AG04449 (cell line): ENCODE results near the gene CYP2C19.
"Not testable (repeated sequence)": the region's sequence is repeated elsewhere in the genome, so short reads cannot be mapped to it uniquely, and the experiment has no call there.

ENCODE experiments used
- CTCF ChIA-PET: fragments of 350-600 bp; formaldehyde crosslinking; extraction: SDS; loops from one replicate; lab custom pipeline; 2021; ENCODE audit warnings: antibody characterized with exemption; lab: Yijun Ruan, JAX
- POLR2A ChIA-PET: fragments of 400-600, 350-600 bp; formaldehyde crosslinking; extraction: SDS; loops from one replicate; lab custom pipeline; 2020; ENCODE audit warnings: antibody characterized with exemption, inconsistent platforms; lab: Yijun Ruan, JAX
- DNase-seq: peaks from one replicate; pipeline ENCODE4 v3.0.0-alpha.2; 2010; ENCODE audit warnings: low read depth, low spot score
- H3K4me3 ChIP-seq: 2 replicates; pipeline ENCODE4 v1.5.1; 2011; ENCODE audit warnings: low read depth, mild to moderate bottlenecking, control low read depth, low read length
- TF ChIP-seq, protein P1 (sequence below): IDR thresholded peaks from one replicate; pipeline ENCODE4 v1.5.1; 2011; ENCODE audit warnings: mild to moderate bottlenecking, moderate library complexity, low read length, control low read depth, inconsistent platforms; ENCODE audit not compliant: insufficient read depth; ENCODE audit errors: missing control alignments

Gene CYP2C19

DNA sequence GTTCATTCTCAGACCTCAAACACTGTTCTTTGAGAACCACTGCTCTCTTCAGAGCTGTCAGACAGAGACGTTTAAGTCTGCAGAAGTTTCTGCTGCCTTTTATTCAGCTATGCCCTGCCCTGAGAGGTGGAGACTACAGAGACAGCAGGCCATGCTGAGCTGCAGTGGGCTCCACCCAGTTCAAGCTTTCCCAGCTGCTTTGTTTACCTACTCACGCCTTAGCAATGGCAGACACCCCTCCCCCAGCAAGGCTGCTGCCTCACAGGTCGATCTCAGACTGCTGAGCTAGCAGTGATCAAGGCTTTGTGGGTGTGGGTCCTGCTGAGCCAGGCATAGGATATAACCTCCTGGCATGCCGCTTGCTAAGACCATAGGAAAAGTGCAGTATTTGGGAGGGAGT is 95.5 kb downstream of the CYP2C19 start:
- DNase-seq, result no peak
- POLR2A ChIA-PET, result no interaction called here
- no peak overlapping the region for H3K4me3 ChIP-seq
- TF ChIP-seq, protein P1, sequence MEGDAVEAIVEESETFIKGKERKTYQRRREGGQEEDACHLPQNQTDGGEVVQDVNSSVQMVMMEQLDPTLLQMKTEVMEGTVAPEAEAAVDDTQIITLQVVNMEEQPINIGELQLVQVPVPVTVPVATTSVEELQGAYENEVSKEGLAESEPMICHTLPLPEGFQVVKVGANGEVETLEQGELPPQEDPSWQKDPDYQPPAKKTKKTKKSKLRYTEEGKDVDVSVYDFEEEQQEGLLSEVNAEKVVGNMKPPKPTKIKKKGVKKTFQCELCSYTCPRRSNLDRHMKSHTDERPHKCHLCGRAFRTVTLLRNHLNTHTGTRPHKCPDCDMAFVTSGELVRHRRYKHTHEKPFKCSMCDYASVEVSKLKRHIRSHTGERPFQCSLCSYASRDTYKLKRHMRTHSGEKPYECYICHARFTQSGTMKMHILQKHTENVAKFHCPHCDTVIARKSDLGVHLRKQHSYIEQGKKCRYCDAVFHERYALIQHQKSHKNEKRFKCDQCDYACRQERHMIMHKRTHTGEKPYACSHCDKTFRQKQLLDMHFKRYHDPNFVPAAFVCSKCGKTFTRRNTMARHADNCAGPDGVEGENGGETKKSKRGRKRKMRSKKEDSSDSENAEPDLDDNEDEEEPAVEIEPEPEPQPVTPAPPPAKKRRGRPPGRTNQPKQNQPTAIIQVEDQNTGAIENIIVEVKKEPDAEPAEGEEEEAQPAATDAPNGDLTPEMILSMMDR, result no peak
- CTCF ChIA-PET, result no interaction called here

DNA sequence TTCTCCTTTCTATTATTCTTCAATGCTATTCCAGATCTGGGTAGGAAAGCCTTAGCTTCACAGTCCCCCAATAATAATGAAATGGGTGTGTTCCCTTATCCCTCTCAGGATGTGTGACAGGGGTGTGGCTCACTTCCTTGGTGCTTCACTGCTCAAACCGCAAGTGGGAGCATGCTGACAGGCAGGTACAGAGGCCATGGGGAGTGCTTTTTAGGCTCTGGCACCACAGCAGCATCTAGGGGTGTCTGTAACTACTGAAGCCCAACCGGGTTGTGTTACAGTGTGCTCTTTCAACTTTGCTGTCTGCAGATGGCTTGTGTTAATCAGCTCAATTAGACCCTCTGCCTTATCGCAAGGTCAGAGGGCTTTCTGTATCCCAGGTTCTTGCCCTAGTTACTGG is 96.6 kb downstream of the CYP2C19 start:
- ChIA-PET CTCF (no interaction called here), POLR2A (no interaction called here)
- TF ChIP-seq, protein P1, result no peak
- no peak for DNase-seq
- H3K4me3 ChIP-seq, result no peak overlapping the region

DNA sequence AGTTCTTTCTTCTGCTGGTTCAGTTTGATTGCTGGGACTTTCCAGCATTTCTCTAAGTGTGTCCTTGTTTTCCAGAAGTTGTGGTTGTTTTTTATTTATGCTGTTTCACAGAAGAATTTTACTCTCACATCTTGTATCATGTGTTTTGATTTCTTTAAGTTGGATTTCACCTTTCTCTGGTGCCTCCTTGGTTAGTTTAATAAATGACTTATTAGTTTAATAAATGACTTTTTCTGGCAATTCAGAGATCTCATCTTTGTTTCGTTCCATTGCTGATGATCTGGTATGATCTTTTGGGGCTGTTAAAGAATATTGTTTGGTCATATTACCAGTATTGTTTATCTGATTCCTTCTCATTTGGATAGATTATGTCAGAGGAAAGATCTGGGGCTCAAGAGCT is 116.2 kb downstream of the CYP2C19 start:
- no peak overlapping the region for H3K4me3 ChIP-seq
- DNase-seq, result no peak
- ChIA-PET CTCF (no interaction called here), POLR2A (no interaction called here)
- TF ChIP-seq, protein P1, result no peak

DNA sequence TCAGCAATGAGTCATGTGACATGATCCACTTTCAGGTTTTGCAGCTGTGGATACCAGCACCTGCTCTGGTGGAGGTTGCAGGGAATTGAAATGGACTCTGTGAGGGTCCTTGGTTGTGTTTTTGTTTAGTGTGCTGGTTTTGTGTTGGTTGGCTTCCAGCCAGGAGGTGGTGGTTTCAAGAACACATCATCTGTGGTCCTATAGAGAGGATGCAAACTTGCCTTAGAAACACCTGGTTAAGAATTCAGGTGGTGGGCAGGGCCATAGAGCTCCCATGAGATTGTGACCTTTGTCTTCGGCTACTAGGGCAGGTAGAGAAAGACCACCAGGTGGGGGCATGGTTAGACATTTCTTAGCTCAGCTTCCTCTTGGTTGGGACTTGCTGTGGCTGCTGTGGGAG is 116.7 kb downstream of the CYP2C19 start:
- H3K4me3 ChIP-seq, result no peak overlapping the region
- TF ChIP-seq, protein P1, result no peak
- CTCF ChIA-PET, result no interaction called here
- DNase-seq, result no peak
- POLR2A ChIA-PET, result no interaction called here

DNA sequence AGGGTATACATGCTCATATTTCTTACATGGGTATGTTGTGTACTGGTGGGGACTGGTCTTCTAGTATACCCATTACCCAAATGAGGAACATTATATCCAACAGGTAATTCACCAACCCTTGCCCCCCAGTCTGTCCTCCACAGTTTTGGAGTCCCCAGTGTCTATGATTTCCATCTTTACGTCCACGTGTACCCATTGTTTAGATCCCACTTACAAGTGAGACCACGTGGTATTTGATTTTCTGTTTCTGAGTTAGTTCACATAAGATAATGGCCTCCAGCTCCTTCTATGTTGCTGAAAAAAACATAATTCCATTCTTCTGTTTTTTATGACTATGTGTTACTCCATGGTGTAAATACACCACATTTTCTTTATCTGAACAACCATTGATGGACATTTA is 126.6 kb downstream of the CYP2C19 start:
- TF ChIP-seq, protein P1, result no peak
- no peak for DNase-seq
- ChIA-PET POLR2A (no interaction called here), CTCF (no interaction called here)
- no peak overlapping the region for H3K4me3 ChIP-seq

DNA sequence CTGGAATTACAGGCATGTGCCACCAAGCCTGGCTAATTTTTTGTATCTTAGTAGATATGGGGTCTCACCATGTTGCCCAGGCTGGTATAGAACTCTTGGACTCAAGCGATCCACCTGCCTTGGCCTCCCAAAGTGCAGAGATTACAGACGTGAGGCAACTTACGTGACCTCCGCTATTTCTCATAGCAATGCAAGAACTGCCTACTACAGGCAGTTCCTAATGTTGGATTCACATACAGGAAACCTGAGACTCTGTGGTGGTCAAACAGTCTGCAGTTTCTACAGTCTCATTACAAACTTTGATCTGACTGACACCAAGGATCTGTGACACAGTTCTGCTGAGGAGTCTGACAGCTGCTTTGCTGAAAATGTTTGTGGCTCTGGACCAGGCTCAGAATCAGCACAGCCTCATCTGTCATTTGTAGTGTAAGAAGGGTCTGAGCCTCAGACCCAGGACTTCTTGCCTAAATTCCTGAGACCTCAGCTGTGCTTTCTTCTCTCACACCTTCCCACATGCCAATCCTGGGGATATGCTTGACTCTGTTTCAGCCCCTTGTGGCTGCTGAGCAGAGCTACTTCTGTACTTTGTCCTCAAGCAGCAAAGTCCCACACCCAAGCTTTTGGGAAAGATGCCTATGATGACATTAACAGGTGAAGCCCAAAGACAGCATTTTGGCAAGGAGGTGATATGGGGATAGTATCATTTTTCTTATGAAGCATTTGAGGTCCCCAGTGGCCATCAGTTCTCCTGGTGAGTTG is 128.0 kb downstream of the CYP2C19 start:
- TF ChIP-seq, protein P1, result no peak
- no peak overlapping the region for H3K4me3 ChIP-seq
- POLR2A ChIA-PET, result no interaction called here
- no peak for DNase-seq
- CTCF ChIA-PET, result no interaction called here

DNA sequence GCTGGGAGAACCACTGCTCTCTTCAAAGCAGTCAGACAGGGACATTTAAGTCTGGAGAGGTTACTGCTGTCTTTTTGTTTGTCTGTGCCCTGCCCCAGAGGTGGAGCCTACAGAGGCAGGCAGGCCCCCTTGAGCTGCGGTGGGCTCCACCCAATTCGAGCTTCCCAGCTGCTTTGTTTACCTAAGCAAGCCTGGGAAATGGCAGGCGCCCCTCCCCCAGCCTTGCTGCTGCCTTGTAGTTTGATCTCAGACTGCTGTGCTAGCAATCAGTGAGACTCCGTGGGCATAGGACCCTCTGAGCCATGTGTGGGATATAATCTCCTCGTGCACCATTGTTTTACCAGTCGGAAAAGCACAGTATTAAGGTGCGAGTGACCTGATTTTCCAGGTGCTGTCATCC is 135.9 kb downstream of the CYP2C19 start:
- POLR2A ChIA-PET, result not testable (repeated sequence)

More for the DNA sequence above, 135.9 kb downstream of the CYP2C19 start:
- DNase-seq, CTCF ChIA-PET, H3K4me3 ChIP-seq: not testable (repeated sequence)
